ENCODE measurements around the gene C12orf43.

The C12orf43 gene

DNA sequence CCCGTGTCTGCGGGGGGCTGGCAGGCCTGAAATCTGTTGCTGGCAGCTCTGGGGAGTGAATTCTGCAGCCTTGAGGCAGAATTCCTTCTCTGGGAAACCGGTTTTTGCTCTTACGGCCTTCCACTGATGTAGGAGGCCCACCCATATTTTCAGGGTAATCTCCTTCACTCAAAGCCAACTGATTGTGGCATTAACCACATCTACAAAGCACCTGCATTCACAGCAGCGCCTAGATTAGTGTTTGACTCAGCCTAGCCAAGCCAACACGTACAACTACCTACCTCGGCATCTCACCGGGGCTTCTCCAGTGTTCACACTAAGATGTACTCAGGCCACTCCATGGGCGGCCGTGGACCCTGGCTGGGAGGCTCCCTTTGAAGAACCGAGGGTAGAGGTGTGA lies 15.8 kb downstream of the C12orf43 start:
- Histone ChIP-seq H3K4me3 (no peak overlapping the region), H3K27me3 (peaks cover 0 to 27% of the 10 kb centered on the region in 2 donors), H3K27ac (no peak overlapping the region), H3K36me3 (peaks cover 19 to 47% (median 30%) of the 10 kb centered on the region in 3 donors), H3K9me3 (no peaks in the 10 kb centered on the region), H3K4me1 (peaks cover 0 to 11% (median 6%) of the 10 kb centered on the region in 4 donors)
- no peak for DNase-seq
- intact Hi-C loops (cut with DNase I; ENCODE audit: low total_unique reads), result no loop called here
- TF ChIP-seq, protein P1, sequence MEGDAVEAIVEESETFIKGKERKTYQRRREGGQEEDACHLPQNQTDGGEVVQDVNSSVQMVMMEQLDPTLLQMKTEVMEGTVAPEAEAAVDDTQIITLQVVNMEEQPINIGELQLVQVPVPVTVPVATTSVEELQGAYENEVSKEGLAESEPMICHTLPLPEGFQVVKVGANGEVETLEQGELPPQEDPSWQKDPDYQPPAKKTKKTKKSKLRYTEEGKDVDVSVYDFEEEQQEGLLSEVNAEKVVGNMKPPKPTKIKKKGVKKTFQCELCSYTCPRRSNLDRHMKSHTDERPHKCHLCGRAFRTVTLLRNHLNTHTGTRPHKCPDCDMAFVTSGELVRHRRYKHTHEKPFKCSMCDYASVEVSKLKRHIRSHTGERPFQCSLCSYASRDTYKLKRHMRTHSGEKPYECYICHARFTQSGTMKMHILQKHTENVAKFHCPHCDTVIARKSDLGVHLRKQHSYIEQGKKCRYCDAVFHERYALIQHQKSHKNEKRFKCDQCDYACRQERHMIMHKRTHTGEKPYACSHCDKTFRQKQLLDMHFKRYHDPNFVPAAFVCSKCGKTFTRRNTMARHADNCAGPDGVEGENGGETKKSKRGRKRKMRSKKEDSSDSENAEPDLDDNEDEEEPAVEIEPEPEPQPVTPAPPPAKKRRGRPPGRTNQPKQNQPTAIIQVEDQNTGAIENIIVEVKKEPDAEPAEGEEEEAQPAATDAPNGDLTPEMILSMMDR (IDR thresholded peaks at IDR 0.05), result no peak

DNA sequence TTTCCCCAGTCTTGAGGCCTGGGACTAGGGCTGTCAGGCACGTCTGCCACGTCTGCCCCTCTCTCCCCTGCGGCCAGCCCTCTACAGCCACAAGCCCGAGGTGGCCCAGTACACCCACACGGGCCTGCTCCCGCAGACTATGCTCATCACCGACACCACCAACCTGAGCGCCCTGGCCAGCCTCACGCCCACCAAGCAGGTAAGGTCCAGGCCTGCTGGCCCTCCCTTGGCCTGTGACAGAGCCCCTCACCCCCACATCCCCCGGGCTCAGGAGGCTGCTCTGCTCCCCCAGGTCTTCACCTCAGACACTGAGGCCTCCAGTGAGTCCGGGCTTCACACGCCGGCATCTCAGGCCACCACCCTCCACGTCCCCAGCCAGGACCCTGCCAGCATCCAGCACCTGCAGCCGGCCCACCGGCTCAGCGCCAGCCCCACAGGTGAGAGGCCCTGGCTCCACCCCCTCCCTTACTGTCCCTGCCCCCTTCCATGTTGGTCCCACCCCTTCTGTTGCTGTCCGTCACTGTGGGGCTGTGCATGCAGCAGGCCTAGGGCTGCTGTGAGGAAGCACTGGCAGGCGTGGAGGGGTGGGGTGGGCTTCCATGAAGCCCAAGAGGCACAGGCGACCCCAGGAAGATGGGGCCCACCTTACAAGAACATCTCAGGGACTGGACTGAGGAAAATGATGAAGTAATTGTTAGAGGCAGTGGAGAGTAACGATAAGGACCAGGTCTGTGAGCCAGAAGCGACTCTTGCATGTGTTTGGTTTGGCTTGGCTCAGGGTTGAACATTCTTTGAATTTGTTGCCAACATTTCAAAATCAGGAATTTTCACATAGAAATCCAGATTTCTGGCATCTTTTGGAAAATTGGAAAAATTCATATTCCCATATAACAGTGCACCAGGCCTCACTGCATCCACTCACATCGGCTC lies 16.8 kb downstream of the C12orf43 start:
- Histone ChIP-seq H3K4me1 (peaks cover 0 to 11% (median 6%) of the 10 kb centered on the region in 4 donors), H3K36me3 (peaks cover 15 to 38% (median 24%) of the 10 kb centered on the region in 3 donors), H3K27ac (no peak overlapping the region), H3K9me3 (no peaks in the 10 kb centered on the region), H3K27me3 (peaks cover 0 to 27% of the 10 kb centered on the region in 2 donors), H3K4me3 (no peak overlapping the region)
- TF ChIP-seq, protein P1 (IDR thresholded peaks at IDR 0.05), result no peak
- DNase-seq, result no peak
- intact Hi-C loops (cut with DNase I; ENCODE audit: low total_unique reads), result no loop called here

DNA sequence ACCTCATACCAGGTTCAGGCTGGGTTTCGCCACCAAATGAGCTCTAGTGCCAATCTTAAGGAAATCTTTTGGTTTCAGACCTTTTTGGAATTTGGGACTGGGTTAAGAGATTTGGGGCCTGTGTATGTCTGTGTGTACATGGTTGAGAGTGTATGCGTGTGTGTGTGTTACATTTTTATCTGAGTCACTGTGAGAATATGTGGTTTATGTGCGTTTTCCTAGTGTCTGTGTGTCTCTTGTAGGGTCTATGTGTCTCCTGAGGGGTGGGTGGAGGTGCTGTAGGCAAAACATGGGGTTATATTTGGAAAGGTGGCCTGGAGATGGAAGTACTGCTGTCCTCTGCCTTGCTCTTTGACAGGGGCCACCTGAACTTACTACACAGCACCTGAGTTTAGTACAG lies 17.9 kb downstream of the C12orf43 start:
- DNase-seq, result no peak
- TF ChIP-seq, protein P1 (IDR thresholded peaks at IDR 0.05), result no peak
- Histone ChIP-seq H3K4me1 (peaks cover 0 to 11% (median 6%) of the 10 kb centered on the region in 4 donors), H3K27ac (no peak overlapping the region), H3K4me3 (no peak overlapping the region), H3K27me3 (peaks cover 0 to 27% of the 10 kb centered on the region in 2 donors), H3K36me3 (peaks cover 4 to 28% (median 14%) of the 10 kb centered on the region in 3 donors), H3K9me3 (no peaks in the 10 kb centered on the region)
- intact Hi-C loops (cut with DNase I; ENCODE audit: low total_unique reads), result no loop called here

DNA sequence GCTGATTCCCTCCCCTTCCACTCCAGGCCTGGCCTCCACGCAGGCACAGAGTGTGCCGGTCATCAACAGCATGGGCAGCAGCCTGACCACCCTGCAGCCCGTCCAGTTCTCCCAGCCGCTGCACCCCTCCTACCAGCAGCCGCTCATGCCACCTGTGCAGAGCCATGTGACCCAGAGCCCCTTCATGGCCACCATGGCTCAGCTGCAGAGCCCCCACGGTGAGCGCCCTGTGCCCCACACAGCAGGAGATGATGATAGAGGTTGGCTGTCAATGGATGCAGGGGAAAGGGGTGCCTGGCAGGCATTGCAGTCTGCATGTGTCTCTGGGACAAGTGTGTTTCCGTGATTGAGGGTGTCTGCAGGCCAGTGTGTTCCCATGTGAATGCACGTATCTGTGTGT lies 18.8 kb downstream of the C12orf43 start:
- H3K9me3 ChIP-seq, result no peaks in the 10 kb centered on the region
- no peak overlapping the region for H3K27ac ChIP-seq
- TF ChIP-seq, protein P1 (IDR thresholded peaks at IDR 0.05), result no peak
- intact Hi-C loops (cut with DNase I; ENCODE audit: low total_unique reads), result no loop called here
- peaks cover 0 to 18% (median 6%) of the 10 kb centered on the region in 3 donors for H3K36me3 ChIP-seq
- no peak overlapping the region for H3K4me3 ChIP-seq
- H3K27me3 ChIP-seq, result peaks cover 0 to 27% of the 10 kb centered on the region in 2 donors
- DNase-seq, result no peak
- peaks cover 0 to 11% (median 6%) of the 10 kb centered on the region in 4 donors for H3K4me1 ChIP-seq

DNA sequence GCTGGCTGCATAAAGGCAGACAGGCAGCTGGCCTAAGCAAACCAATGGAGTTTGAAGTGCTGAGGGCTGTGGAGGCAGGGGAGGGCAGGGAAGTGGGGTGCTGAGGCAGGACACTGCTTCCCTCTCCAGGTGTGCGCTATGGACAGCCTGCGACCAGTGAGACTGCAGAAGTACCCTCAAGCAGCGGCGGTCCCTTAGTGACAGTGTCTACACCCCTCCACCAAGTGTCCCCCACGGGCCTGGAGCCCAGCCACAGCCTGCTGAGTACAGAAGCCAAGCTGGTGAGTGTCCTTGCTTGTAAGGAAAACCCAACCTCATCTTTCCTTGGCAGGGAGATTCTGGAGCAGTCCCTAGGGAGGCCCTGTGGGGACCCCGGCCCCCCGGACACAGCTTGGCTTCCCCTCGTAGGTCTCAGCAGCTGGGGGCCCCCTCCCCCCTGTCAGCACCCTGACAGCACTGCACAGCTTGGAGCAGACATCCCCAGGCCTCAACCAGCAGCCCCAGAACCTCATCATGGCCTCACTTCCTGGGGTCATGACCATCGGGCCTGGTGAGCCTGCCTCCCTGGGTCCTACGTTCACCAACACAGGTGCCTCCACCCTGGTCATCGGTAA lies 20.0 kb downstream of the C12orf43 start:
- Histone ChIP-seq H3K36me3 (peaks cover 0 to 6% (median 0%) of the 10 kb centered on the region in 3 donors), H3K27me3 (peaks cover 0 to 27% of the 10 kb centered on the region in 2 donors), H3K9me3 (no peaks in the 10 kb centered on the region), H3K27ac (no peak overlapping the region), H3K4me1 (peaks cover 0 to 11% (median 6%) of the 10 kb centered on the region in 4 donors), H3K4me3 (no peak overlapping the region)
- TF ChIP-seq, protein P1 (IDR thresholded peaks at IDR 0.05), result no peak
- intact Hi-C loops (cut with DNase I; ENCODE audit: low total_unique reads), result no loop called here
- no peak for DNase-seq

Measured in tibial artery (tissue), 4 donors.